ENCODE data around the gene PIK3R2.

DNA sequence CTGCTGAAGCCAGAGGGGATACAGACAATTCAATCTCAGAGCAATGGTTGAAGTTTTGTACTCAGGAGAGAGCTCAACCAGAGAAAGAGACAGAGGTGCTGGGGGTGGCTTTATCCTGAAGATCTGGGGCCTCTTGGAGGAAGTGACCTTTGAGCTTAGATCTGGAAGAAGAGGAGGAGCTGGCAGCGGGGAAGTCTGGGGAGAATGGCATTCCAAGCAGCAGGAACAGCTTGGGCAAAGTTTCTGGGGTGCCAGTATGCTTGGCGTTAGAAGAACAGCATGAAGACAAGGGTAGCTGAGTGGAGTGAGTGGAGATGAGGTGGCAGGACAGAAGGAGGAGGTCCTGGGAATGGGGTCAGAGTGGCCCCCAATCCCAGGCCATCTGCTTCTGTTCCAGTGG is 44.1 kb upstream of the PIK3R2 start:
- TF ChIP-seq POLR2A (IDR thresholded peaks at IDR 0.05; ENCODE audit: extremely low read depth, insufficient read length) (no peak), MYC (IDR thresholded peaks at IDR 0.05; ENCODE audit: low read depth, low read length) (no peak)
- TF ChIP-seq, protein P1, sequence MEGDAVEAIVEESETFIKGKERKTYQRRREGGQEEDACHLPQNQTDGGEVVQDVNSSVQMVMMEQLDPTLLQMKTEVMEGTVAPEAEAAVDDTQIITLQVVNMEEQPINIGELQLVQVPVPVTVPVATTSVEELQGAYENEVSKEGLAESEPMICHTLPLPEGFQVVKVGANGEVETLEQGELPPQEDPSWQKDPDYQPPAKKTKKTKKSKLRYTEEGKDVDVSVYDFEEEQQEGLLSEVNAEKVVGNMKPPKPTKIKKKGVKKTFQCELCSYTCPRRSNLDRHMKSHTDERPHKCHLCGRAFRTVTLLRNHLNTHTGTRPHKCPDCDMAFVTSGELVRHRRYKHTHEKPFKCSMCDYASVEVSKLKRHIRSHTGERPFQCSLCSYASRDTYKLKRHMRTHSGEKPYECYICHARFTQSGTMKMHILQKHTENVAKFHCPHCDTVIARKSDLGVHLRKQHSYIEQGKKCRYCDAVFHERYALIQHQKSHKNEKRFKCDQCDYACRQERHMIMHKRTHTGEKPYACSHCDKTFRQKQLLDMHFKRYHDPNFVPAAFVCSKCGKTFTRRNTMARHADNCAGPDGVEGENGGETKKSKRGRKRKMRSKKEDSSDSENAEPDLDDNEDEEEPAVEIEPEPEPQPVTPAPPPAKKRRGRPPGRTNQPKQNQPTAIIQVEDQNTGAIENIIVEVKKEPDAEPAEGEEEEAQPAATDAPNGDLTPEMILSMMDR (IDR thresholded peaks at IDR 0.05; ENCODE audit: low read depth, low read length): no peak
- TF ChIP-seq, protein P2, sequence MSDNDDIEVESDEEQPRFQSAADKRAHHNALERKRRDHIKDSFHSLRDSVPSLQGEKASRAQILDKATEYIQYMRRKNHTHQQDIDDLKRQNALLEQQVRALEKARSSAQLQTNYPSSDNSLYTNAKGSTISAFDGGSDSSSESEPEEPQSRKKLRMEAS (IDR thresholded peaks at IDR 0.05; ENCODE audit: low read depth, low read length): no peak

All from NB4 (cell line).